Measurements from ENCODE around the gene INTS6. TPM values are rescaled to one million over a fixed set of nuclear protein-coding genes. Genes with fewer than 3 reads are reported as not detected.
"Not testable (repeated sequence)": the region's sequence is repeated elsewhere in the genome, so short reads cannot be mapped to it uniquely, and the experiment has no call there.

The INTS6 gene
- total and polyA plus RNA-seq, 8 donors, result 10.7 to 200 (median 13.7) TPM

GRCh38 chr13:51416107-51416506 is 36.7 kb downstream of the INTS6 start:
- TF ChIP-seq CTCF (IDR thresholded peaks at IDR 0.05) (no peak), EP300 (IDR thresholded peaks at IDR 0.05) (no peak), POLR2A (IDR thresholded peaks at IDR 0.05) (no peak), POLR2AphosphoS5 (IDR thresholded peaks at IDR 0.05) (no peak)
- Histone ChIP-seq H3K4me1 (peaks cover 0 to 40% (median 13%) of the 10 kb centered on the region in 4 donors), H3K36me3 (peaks cover 7 to 39% (median 32%) of the 10 kb centered on the region in 4 donors)

GRCh38 chr13:51415339-51415738 is 37.5 kb downstream of the INTS6 start:
- H3K27ac ChIP-seq; intact Hi-C loops (cut with DNase I; ENCODE audit: low total_unique reads); H3K9me3 ChIP-seq; H3K27me3 ChIP-seq; DNase-seq; H3K4me3 ChIP-seq: not testable (repeated sequence)
- Histone ChIP-seq H3K36me3 (peaks cover 10 to 38% (median 31%) of the 10 kb centered on the region in 4 donors), H3K4me1 (peaks cover 0 to 35% (median 12%) of the 10 kb centered on the region in 4 donors)
- 97 to 100% (median 100%) methylated on average over 1 of the region's 1 CpG for WGBS, 5 donors

More at GRCh38 chr13:51416107-51416506, 36.7 kb downstream of the INTS6 start:
- no peak overlapping the region for H3K27ac ChIP-seq
- H3K27me3 ChIP-seq, result no peaks in the 10 kb centered on the region
- intact Hi-C loops (cut with DNase I; ENCODE audit: low total_unique reads), result no loop called here
- no peak for DNase-seq
- no peaks in the 10 kb centered on the region for H3K9me3 ChIP-seq
- no peak overlapping the region for H3K4me3 ChIP-seq

- intact Hi-C loops (cut with DNase I; ENCODE audit: low total_unique reads), result no loop called here
- Histone ChIP-seq H3K36me3 (peaks cover 10 to 35% (median 28%) of the 10 kb centered on the region in 4 donors), H3K9me3 (no peaks in the 10 kb centered on the region), H3K27me3 (no peaks in the 10 kb centered on the region), H3K27ac (no peak overlapping the region), H3K4me3 (no peak overlapping the region), H3K4me1 (peaks cover 0 to 29% (median 8%) of the 10 kb centered on the region in 4 donors)
- TF ChIP-seq POLR2A (IDR thresholded peaks at IDR 0.05), result no peak
- TF ChIP-seq POLR2AphosphoS5 (IDR thresholded peaks at IDR 0.05), result no peak
- no peak for TF ChIP-seq CTCF (IDR thresholded peaks at IDR 0.05)
- no peak for TF ChIP-seq EP300 (IDR thresholded peaks at IDR 0.05)
- DNase-seq, result no peak
- WGBS, 5 donors, result 89 to 98% (median 92%) methylated on average over 3 of the region's 3 CpGs
Observed at GRCh38 chr13:51412431-51412830, 40.4 kb downstream of the INTS6 start.

- intact Hi-C loops (cut with DNase I; ENCODE audit: low total_unique reads), result no loop called here
- WGBS, 5 donors, result 65 to 77% (median 70%) methylated on average over 2 of the region's 2 CpGs
- Histone ChIP-seq H3K9me3 (no peaks in the 10 kb centered on the region), H3K27ac (no peak overlapping the region), H3K4me1 (peaks cover 0 to 9% (median 4%) of the 10 kb centered on the region in 4 donors), H3K36me3 (peaks cover 0 to 5% (median 0%) of the 10 kb centered on the region in 4 donors), H3K4me3 (no peak overlapping the region), H3K27me3 (no peaks in the 10 kb centered on the region)
- no peak for DNase-seq
- TF ChIP-seq POLR2AphosphoS5 (IDR thresholded peaks at IDR 0.05), result no peak
- TF ChIP-seq CTCF (IDR thresholded peaks at IDR 0.05), result no peak
- no peak for TF ChIP-seq EP300 (IDR thresholded peaks at IDR 0.05)
- no peak for TF ChIP-seq POLR2A (IDR thresholded peaks at IDR 0.05)
Observed at GRCh38 chr13:51405176-51405575, 47.7 kb downstream of the INTS6 start.

- Histone ChIP-seq H3K36me3 (peaks cover 4 to 28% (median 12%) of the 10 kb centered on the region in 4 donors), H3K4me1 (peaks cover 12 to 37% (median 18%) of the 10 kb centered on the region in 4 donors), H3K4me3 (no peak overlapping the region), H3K27ac (peak overlapping the region in 4 of 5 donors; percentile 5 to 44 (median 17)), H3K9me3 (no peaks in the 10 kb centered on the region), H3K27me3 (no peaks in the 10 kb centered on the region)
- DNase-seq, result peak in 1 of 2 donors; percentile 41
- intact Hi-C loops (cut with DNase I; ENCODE audit: low total_unique reads), result no loop called here
- 61 to 71% (median 66%) methylated on average over 6 of the region's 6 CpGs for WGBS, 5 donors
- TF ChIP-seq POLR2A (IDR thresholded peaks at IDR 0.05) (no peak), POLR2AphosphoS5 (IDR thresholded peaks at IDR 0.05) (peak in 1 of 3 donors; percentile 25)
Observed at GRCh38 chr13:51397262-51397941, 55.4 kb downstream of the INTS6 start.
